Lower lobe of right lung (tissue), 2 donors: ENCODE measurements around the gene NCKAP5. TPM values are rescaled to one million over a fixed set of nuclear protein-coding genes. Genes with fewer than 3 reads are reported as not detected.

ENCODE experiments used
- ATAC-seq, 2 donors: fragments of 200-7000 bp; cut with Tn5 transposase; one replicate each; pipeline ENCODE4 v1.9.1; 2020 to 2022; ENCODE audit warnings: mild to moderate bottlenecking in 2 of 2, moderate library complexity in 2 of 2
- DNase-seq: peaks from one replicate; pipeline ENCODE4 v3.0.0-alpha.2; 2020
- H3K27ac ChIP-seq: fragments of 200-600 bp; one replicate; pipeline ENCODE4 v1.8.0; 2022
- H3K27me3 ChIP-seq: fragments of 200-600 bp; one replicate; pipeline ENCODE4 v1.8.0; 2022; ENCODE audit warnings: low read depth
- H3K36me3 ChIP-seq: fragments of 200-600 bp; one replicate; pipeline ENCODE4 v1.8.0; 2022; ENCODE audit warnings: mild to moderate bottlenecking
- H3K4me1 ChIP-seq: fragments of 200-600 bp; one replicate; pipeline ENCODE4 v1.8.0; 2022
- H3K4me3 ChIP-seq: fragments of 200-600 bp; one replicate; pipeline ENCODE4 v1.8.0; 2022; ENCODE audit warnings: mild to moderate bottlenecking
- H3K9me3 ChIP-seq: fragments of 200-600 bp; one replicate; pipeline ENCODE4 v1.8.0; 2022
- CTCF ChIP-seq: fragments of 200-600 bp; IDR thresholded peaks from one replicate; pipeline ENCODE4 v1.8.0; 2022; ENCODE audit warnings: antibody characterized with exemption, mild to moderate bottlenecking
- intact Hi-C: fragments of 100-400 bp; cut with DNase I; formaldehyde crosslinking; loops from one replicate; pipeline ENCODE4 v1.11.0; 2022
- total RNA-seq: library from RNA; stranded (reverse); fragmentation: NEBNext Ultra II Directional; extraction: Animal tissue kit (Norgen Biotek cat#: 25700); gene quantifications from one replicate; pipeline ENCODE4 v1.2.1, GENCODE V29; 2021
- donor health status: DM: no; HTN: yes; CAD: no; lungs with severe emphysema.

NCKAP5 gene
- total RNA-seq, 1 donor from 2014 or later, result 34.6 TPM

GRCh38 chr2:132725748-132726147, 842.5 kb downstream of the NCKAP5 start:
- no peak for ATAC-seq
- Histone ChIP-seq H3K27ac (no peak overlapping the region), H3K27me3 (no peaks in the 10 kb centered on the region), H3K36me3 (no peaks in the 10 kb centered on the region), H3K9me3 (no peaks in the 10 kb centered on the region), H3K4me3 (no peak overlapping the region), H3K4me1 (no peaks in the 10 kb centered on the region)
- intact Hi-C loops, result no loop called here
- DNase-seq, result no peak
- no peak for TF ChIP-seq CTCF

- no peaks in the 10 kb centered on the region for H3K9me3 ChIP-seq
- ATAC-seq (no peak), DNase-seq (no peak)
- no peaks in the 10 kb centered on the region for H3K36me3 ChIP-seq
- no peak overlapping the region for H3K4me3 ChIP-seq
- H3K27me3 ChIP-seq, result no peaks in the 10 kb centered on the region
- no peaks in the 10 kb centered on the region for H3K4me1 ChIP-seq
- intact Hi-C loops, result no loop called here
- TF ChIP-seq CTCF, result no peak
- no peak overlapping the region for H3K27ac ChIP-seq
These were observed 843.1 kb downstream of the NCKAP5 start for GRCh38 chr2:132725148-132725547.

- ATAC-seq, result no peak
- H3K36me3 ChIP-seq, result no peaks in the 10 kb centered on the region
- H3K27ac ChIP-seq, result no peak overlapping the region
- no peaks in the 10 kb centered on the region for H3K9me3 ChIP-seq
- no peak for TF ChIP-seq CTCF
- no peak overlapping the region for H3K4me3 ChIP-seq
- H3K4me1 ChIP-seq, result no peaks in the 10 kb centered on the region
- intact Hi-C loops, result no loop called here
- DNase-seq, result no peak
- H3K27me3 ChIP-seq, result no peaks in the 10 kb centered on the region
These were observed 846.3 kb downstream of the NCKAP5 start for GRCh38 chr2:132721938-132722337.

GRCh38 chr2:132720393-132720792, 847.9 kb downstream of the NCKAP5 start:
- Histone ChIP-seq H3K36me3 (no peaks in the 10 kb centered on the region), H3K27ac (no peak overlapping the region), H3K9me3 (no peaks in the 10 kb centered on the region), H3K4me3 (no peak overlapping the region), H3K27me3 (no peaks in the 10 kb centered on the region), H3K4me1 (no peaks in the 10 kb centered on the region)
- DNase-seq (no peak), ATAC-seq (no peak)
- no peak for TF ChIP-seq CTCF
- intact Hi-C loops, result no loop called here

GRCh38 chr2:132719480-132719879, 848.8 kb downstream of the NCKAP5 start:
- Histone ChIP-seq H3K4me1 (no peaks in the 10 kb centered on the region), H3K9me3 (no peaks in the 10 kb centered on the region), H3K27ac (no peak overlapping the region), H3K27me3 (no peaks in the 10 kb centered on the region), H3K4me3 (no peak overlapping the region), H3K36me3 (no peaks in the 10 kb centered on the region)
- no peak for DNase-seq
- ATAC-seq, result no peak
- no peak for TF ChIP-seq CTCF
- intact Hi-C loops, result no loop called here

GRCh38 chr2:132716954-132717353, 851.3 kb downstream of the NCKAP5 start:
- H3K27ac ChIP-seq, result no peak overlapping the region
- no peak for TF ChIP-seq CTCF
- DNase-seq, result no peak

More at GRCh38 chr2:132716954-132717353, 851.3 kb downstream of the NCKAP5 start:
- intact Hi-C loops, result no loop called here
- no peak for ATAC-seq
- H3K4me3 ChIP-seq, result no peak overlapping the region
- no peaks in the 10 kb centered on the region for H3K9me3 ChIP-seq
- no peaks in the 10 kb centered on the region for H3K36me3 ChIP-seq
- no peaks in the 10 kb centered on the region for H3K4me1 ChIP-seq
- H3K27me3 ChIP-seq, result no peaks in the 10 kb centered on the region
